HG03039 (cell line): Measurements from ENCODE around the gene PSMA8.
"Not testable (repeated sequence)": the region's sequence is repeated elsewhere in the genome, so short reads cannot be mapped to it uniquely, and the experiment has no call there.

Experiments
- ATAC-seq: cut with Tn5 transposase; IDR thresholded peaks from one replicate; pipeline ENCODE4 v1.9.1; 2021; ENCODE audit warnings: mild to moderate bottlenecking, moderate library complexity; ENCODE audit not compliant: unreplicated experiment

Gene PSMA8

GRCh38 chr18:26167592-26167991 is 33.9 kb downstream of the PSMA8 start:
- ATAC-seq, result not testable (repeated sequence)

DNA sequence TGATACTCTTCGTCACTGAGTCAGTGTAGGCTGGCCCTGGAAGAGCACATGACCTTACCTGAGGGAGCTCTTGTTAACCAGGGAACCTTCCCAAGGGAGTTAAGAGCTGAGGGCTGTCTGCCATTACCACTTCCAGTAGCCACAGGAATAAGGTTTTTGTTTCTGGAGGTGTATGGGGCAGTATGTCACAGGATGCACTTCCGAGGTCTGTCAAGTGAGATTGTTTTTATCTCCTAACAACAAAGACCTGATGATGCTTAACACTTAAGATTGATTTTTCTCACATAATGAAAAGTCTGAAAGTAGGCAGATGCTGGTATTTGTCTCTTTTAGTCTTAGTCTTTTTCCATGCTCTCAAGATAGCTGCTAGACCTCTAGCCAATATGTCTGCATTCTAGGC is 41.8 kb downstream of the PSMA8 start:
- no peak for ATAC-seq

GRCh38 chr18:26176134-26176533 is 42.5 kb downstream of the PSMA8 start:
- no peak for ATAC-seq

- peak; percentile 47 for ATAC-seq
Measured at GRCh38 chr18:26181343-26181826, 47.7 kb downstream of the PSMA8 start.

DNA sequence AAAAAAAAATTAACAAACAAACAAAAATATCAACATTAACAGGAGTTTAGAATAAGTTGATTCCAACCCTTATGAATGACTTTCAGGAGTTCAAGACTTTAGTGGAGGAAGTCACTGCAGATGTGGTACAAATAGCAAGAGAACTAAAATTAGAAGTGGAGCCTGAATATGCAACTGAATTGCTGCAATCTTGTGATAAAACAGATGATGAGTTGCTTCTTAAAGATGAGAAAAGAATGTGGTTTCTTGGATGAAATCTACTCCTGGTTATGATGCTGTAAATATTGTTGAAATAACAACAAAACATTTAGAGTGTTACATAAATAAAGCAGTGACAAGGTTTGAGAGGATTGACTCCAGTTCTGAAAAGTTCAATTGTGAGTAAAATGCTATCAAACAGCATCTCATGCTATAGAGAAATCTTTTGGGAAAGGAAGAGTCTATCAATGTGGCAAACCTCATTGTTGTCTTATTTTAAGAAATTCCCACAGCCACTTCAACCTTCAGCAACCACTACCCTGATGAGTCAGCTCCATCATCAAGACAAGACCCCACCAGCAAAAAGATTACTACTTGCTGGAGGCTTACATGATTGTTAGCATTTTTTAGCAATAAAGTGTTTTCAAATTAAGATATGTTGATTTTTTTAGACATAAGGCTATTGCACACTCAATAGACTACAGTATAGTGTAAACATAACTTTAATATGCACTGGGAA is 49.9 kb downstream of the PSMA8 start:
- no peak for ATAC-seq

DNA sequence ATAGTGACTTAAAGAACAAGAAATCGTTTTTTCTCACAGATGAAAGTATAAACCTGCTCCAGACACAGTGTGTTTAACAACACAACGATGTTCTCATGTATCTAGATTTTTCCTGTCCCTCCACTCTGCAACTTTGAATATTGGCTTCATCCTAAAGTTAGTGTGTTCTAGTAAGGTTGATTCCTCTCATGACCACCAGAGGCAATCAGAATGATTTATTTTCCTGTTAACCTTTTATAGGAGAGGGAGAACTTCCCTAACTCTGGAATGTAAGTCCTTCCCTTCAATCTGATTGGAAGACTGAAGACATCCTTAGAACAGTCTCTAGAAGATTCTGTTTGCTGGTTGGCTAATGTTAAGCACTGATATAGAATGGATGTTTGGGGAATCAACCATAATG is 51.6 kb downstream of the PSMA8 start:
- no peak for ATAC-seq

GRCh38 chr18:26190506-26190905 is 56.8 kb downstream of the PSMA8 start:
- peak; percentile 85 for ATAC-seq

GRCh38 chr18:26192233-26192632 is 58.6 kb downstream of the PSMA8 start:
- no peak for ATAC-seq

DNA sequence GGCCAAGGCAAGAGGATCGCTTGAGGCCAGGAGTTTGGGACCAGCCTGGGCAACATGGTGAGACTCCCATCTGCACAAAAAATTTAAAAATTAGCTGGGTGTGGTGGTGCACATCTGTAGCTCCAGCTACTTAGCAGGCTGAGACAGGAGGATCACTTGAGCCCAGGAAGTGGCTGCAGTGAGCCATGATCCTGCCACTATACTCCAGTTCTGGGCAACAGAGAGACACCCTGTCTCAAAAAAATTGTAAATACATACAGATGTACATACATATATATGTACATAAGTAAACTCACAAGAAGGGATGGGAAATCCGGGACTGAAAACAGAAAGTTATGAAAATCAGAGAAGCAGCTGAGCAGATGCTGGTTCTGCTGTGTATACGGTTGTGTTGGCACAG is 62.9 kb downstream of the PSMA8 start:
- ATAC-seq, result no peak

GRCh38 chr18:26202001-26202400 is 68.3 kb downstream of the PSMA8 start:
- not testable (repeated sequence) for ATAC-seq

DNA sequence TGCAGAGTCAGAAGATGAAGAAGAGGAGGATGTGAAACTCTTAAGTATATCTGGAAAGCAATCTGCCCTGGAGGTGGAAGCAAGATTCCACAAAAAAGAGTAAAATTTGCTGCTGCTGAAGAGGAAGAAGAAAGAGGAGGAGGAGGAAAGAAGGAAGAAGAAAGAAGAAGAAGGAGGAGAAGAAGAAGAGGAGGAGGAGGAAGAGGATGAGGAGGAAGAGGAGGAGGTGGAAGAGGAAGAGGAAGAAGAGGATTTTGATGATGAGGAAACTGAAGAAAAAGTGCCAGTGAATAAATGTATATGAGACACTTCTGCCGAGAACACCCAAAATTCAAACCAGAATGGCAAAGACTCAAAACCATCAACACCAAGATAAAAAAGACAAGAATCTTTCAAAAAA is 71.6 kb downstream of the PSMA8 start:
- no peak for ATAC-seq

GRCh38 chr18:26206488-26206887 is 72.8 kb downstream of the PSMA8 start:
- ATAC-seq, result no peak

GRCh38 chr18:26207937-26208336 is 74.3 kb downstream of the PSMA8 start:
- ATAC-seq, result no peak

GRCh38 chr18:26208977-26209376 is 75.3 kb downstream of the PSMA8 start:
- ATAC-seq, result no peak

DNA sequence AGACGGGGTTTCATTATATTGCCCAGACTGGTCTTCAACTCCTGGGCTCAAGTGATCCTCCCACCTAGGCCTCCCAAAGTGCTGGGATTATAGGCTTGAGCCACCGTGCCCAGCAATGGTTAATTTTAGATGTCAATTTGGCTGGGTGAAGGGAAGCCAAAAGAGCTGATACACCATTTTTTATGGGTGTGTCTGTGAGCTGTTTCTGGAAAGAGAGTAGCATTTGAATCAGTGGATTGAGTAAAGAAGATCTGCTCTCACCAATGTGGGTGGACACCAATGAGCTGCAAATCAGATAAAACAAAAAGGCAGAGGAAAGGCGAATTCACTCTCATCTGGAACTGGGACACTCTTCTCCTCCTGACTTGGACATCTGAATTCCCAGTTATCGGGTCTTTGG is 76.5 kb downstream of the PSMA8 start:
- no peak for ATAC-seq

- peak; percentile 93 for ATAC-seq
Measured at GRCh38 chr18:26215247-26215970, 81.7 kb downstream of the PSMA8 start.

DNA sequence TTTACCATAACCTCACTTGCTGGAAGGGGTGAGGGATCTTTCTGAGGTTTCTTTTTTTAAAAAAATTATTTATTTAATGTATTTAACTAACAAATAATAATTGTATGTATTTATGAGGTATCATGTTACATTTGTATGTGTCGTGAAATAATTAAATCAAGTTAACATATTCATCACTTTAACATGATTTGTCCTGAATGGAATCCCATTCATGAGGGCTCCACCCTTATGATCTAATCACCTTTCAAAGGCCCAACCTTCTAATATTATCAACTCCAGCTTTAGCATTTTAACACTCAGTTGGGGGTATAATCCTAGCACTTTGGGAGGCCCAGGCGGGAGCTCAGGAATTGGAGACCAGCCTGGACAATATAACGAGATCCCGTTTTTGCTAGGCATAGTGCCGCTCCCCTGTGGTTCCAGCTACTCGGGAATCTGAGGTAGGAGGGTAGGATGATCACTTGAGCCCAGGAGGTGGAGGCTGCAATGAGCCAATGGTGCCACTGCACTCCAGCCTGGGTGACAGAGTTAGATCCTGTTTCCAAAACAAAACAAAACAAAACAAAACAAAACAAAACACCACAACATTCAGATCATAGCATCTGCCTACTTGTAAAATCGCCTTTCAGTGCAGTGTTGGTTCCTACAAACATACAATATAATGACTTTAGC is 91.5 kb downstream of the PSMA8 start:
- no peak for ATAC-seq

DNA sequence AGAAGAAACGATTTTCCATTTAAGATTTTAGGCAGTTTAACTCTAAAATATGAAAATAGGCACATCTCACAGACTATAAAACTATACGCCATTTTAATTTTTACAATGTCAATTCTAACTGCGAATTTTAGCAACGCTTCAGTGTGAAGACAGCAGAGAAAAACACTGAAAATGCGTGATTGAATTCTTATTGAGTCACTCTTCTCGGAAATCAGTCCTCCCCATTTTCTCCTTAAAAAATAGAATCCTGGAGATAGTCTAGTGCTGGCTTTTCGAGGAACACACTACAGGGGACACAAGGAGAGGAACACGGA is 92.2 kb downstream of the PSMA8 start:
- ATAC-seq, result no peak

GRCh38 chr18:26226229-26227050 is 92.8 kb downstream of the PSMA8 start, which contains the start of gene TAF4B:
Gene TAF4B (plus strand): TSS chr18:26226445. CDS start chr18:26226934, 489 bp downstream.
- ATAC-seq, result peak; percentile 91

DNA sequence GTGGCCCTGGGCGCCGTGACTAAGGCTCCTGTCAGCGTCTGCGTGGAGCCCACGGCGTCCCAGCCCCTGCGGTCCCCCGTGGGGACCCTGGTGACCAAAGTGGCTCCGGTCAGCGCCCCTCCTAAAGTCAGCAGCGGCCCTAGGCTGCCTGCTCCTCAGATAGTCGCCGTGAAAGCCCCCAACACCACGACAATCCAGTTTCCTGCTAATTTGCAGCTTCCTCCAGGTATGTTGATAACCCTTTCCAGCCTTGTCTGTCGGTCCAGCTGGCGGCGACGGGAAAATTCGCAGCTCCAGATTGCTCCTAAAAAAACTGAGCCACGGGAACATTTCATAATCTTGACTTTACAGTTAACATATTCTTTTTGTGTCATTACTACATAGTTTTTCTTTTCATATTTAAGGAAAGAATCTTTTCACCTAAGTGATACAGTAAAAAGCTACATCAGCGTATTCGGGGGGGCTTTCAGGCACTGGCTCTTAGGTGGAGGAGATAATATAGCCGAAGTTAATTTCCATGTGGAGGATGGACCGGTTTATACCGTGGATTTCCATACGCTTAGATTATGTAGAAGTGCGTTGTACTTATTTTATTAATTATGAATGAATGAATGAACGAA is 93.5 kb downstream of the PSMA8 start:
- no peak for ATAC-seq
